GM12878 (cell line): ENCODE measurements around the gene MYOM1. TPM values are rescaled to one million over a fixed set of nuclear protein-coding genes. Genes with fewer than 3 reads are reported as not detected.

Experiments
- ATAC-seq: fragments of 200-7000 bp; cut with Tn5 transposase; 3 replicates; pipeline ENCODE4 v1.9.1; 2020; ENCODE audit warnings: mild to moderate bottlenecking, moderate library complexity
- BruUV-seq: library from RNA; stranded (reverse); fragments of 400-500 nt; replicated peaks from 2 replicates; lab custom pipeline; 2021; lab: Mats Ljungman, UMichigan
- CTCF ChIA-PET: fragments of 300-600 bp; sonication (Branson Sonifier 250); formaldehyde crosslinking; extraction: SDS; loops from one replicate; lab custom pipeline; 2021; ENCODE audit warnings: inconsistent platforms; lab: Yijun Ruan, JAX
- POLR2A ChIA-PET: fragments of 350-600 bp; formaldehyde crosslinking; extraction: SDS; loops from one replicate; lab custom pipeline; 2021; ENCODE audit warnings: inconsistent platforms; lab: Charles Lee
- RAD21 ChIA-PET: fragments of 300-600 bp; sonication (Branson Sonifier 250); formaldehyde crosslinking; loops from one replicate; lab custom pipeline; 2023; ENCODE audit warnings: antibody characterized with exemption; ENCODE audit not compliant: unreplicated experiment; lab: Charles Lee
- SMC1A ChIA-PET: fragments of 300-600 bp; sonication (Branson Sonifier 250); formaldehyde crosslinking; loops from one replicate; lab custom pipeline; 2023; ENCODE audit not compliant: unreplicated experiment, uncharacterized antibody; lab: Charles Lee
- DNase-seq: peaks from one replicate; pipeline ENCODE4 v3.0.0-alpha.2; 2011; ENCODE audit warnings: low read depth, low spot score
- FAIRE-seq: peaks from 3 replicates; lab custom pipeline; 2011; peaks lifted over from hg19 to GRCh38; lab: Jason Lieb, UNC
- H2AFZ ChIP-seq: 2 replicates; pipeline ENCODE4 v1.6.0; 2011; ENCODE audit warnings: low read depth, low read length, control low read depth; ENCODE audit not compliant: control insufficient read depth
- H3K27ac ChIP-seq: 2 replicates; pipeline ENCODE4 v1.5.1; 2011; ENCODE audit warnings: control low read depth; ENCODE audit not compliant: control insufficient read depth, insufficient read depth
- H3K27me3 ChIP-seq, 2 experiments: replicated peaks in 1 of 2; 2 replicates each; pipeline versions ENCODE4 v1.6.0 to v1.6.1; 2011; ENCODE audit warnings: low read length in 1 of 2; ENCODE audit not compliant: control insufficient read depth in 2 of 2, insufficient read depth in 2 of 2
- H3K36me3 ChIP-seq, 2 experiments: 2 replicates each; pipeline ENCODE4 v1.5.1; 2011; ENCODE audit warnings: low read length in 1 of 2; ENCODE audit not compliant: control insufficient read depth in 2 of 2, insufficient read depth in 2 of 2
- H3K4me1 ChIP-seq: 2 replicates; pipeline ENCODE4 v1.6.1; 2011; ENCODE audit warnings: mild to moderate bottlenecking, low read length, moderate library complexity, mixed read lengths; ENCODE audit not compliant: control insufficient read depth, insufficient read depth
- H3K4me2 ChIP-seq: 2 replicates; pipeline ENCODE4 v1.6.0; 2011; ENCODE audit warnings: control low read depth; ENCODE audit not compliant: control insufficient read depth, insufficient read depth
- H3K4me3 ChIP-seq: fragments of 200-600 bp; sonication (generic); 2 replicates; pipeline ENCODE4 v1.5.1; 2016
- H3K79me2 ChIP-seq: 2 replicates; pipeline ENCODE4 v1.6.0; 2011; ENCODE audit warnings: low read length; ENCODE audit not compliant: control insufficient read depth, insufficient read depth
- H3K9ac ChIP-seq: 2 replicates; pipeline ENCODE4 v1.8.0; 2011; ENCODE audit warnings: low read length, control low read depth, mixed read lengths; ENCODE audit not compliant: control insufficient read depth, insufficient read depth
- H3K9me3 ChIP-seq: replicated peaks from 3 replicates; pipeline ENCODE4 v1.5.1; 2011; ENCODE audit warnings: mild to moderate bottlenecking, low read length; ENCODE audit not compliant: control insufficient read depth, insufficient read depth
- H4K20me1 ChIP-seq: 2 replicates; pipeline ENCODE4 v1.6.0; 2011; ENCODE audit not compliant: control insufficient read depth, insufficient read depth
- ATF7 ChIP-seq: fragments of 450-650 bp; IDR thresholded peaks from 2 replicates; pipeline ENCODE4 v1.6.1; 2016; ENCODE audit warnings: low read depth, mild to moderate bottlenecking
- BHLHE40 ChIP-seq, 2 experiments: fragments of 450-650 bp in 1 of 2; IDR thresholded peaks; 2 replicates each; pipeline ENCODE4 v1.6.1; 2011 to 2017; ENCODE audit warnings: low read depth in 2 of 2, borderline replicate concordance in 1 of 2, improper control_type of control experiment in 1 of 2, low read length in 1 of 2, mild to moderate bottlenecking in 1 of 2
- CEBPB ChIP-seq, 2 experiments: fragments of 150-350 bp in 1 of 2; IDR thresholded peaks; 2 replicates each; pipeline ENCODE4 v1.6.1; 2012 to 2014; ENCODE audit warnings: low read depth in 2 of 2, low read length in 2 of 2, borderline replicate concordance in 1 of 2, inconsistent platforms in 1 of 2
- CHD2 ChIP-seq: IDR thresholded peaks from 2 replicates; pipeline ENCODE4 v1.6.1; 2011; ENCODE audit warnings: low read depth, low read length, improper control_type of control experiment, borderline replicate concordance
- CREM ChIP-seq: IDR thresholded peaks from 2 replicates; pipeline ENCODE4 v1.6.1; 2014; ENCODE audit warnings: antibody characterized with exemption, low read depth
- EGR1 ChIP-seq, 2 experiments: IDR thresholded peaks; 1 replicate in 1 of 2; 2 replicates in 1 of 2; pipeline ENCODE4 v1.6.1; 2011 to 2012; ENCODE audit warnings: low read depth in 2 of 2, low read length in 2 of 2, borderline replicate concordance in 1 of 2, mild to moderate bottlenecking in 1 of 2, moderate library complexity in 1 of 2
- IKZF1 ChIP-seq: fragments of 450-650 bp; conservative IDR thresholded peaks from 2 replicates; pipeline ENCODE4 v1.6.1; 2017; ENCODE audit warnings: antibody characterized with exemption, mild to moderate bottlenecking
- LARP7 ChIP-seq: fragments of 450-650 bp; IDR thresholded peaks from 2 replicates; pipeline ENCODE4 v1.6.1; 2017; ENCODE audit warnings: mild to moderate bottlenecking
- MYB ChIP-seq: fragments of 150-350 bp; IDR thresholded peaks from 2 replicates; pipeline ENCODE4 v1.6.1; 2014; ENCODE audit warnings: mild to moderate bottlenecking, low read depth, low read length, borderline replicate concordance
- NFIC ChIP-seq: IDR thresholded peaks from 2 replicates; pipeline ENCODE4 v1.6.1; 2012; ENCODE audit warnings: low read depth, mild to moderate bottlenecking, inconsistent platforms, low read length, moderate library complexity
- NKRF ChIP-seq: fragments of 450-650 bp; conservative IDR thresholded peaks from 2 replicates; pipeline ENCODE4 v1.6.1; 2017; ENCODE audit warnings: mild to moderate bottlenecking, moderate library complexity
- PAX8 ChIP-seq: fragments of 450-650 bp; IDR thresholded peaks from 2 replicates; pipeline ENCODE4 v1.6.1; 2017; ENCODE audit warnings: mild to moderate bottlenecking, moderate library complexity
- RB1 ChIP-seq: fragments of 450-650 bp; formaldehyde crosslinking; IDR thresholded peaks from 2 replicates; pipeline ENCODE4 v1.6.1; 2017; ENCODE audit warnings: mild to moderate bottlenecking, borderline replicate concordance
- SP1 ChIP-seq: IDR thresholded peaks from one replicate; pipeline ENCODE4 v1.6.1; 2011; ENCODE audit warnings: low read depth, low read length
- SUZ12 ChIP-seq: fragments of 200-600 bp; sonication (generic); IDR thresholded peaks from one replicate; pipeline ENCODE4 v1.6.1; 2018; ENCODE audit warnings: antibody characterized with exemption, mild to moderate bottlenecking; ENCODE audit not compliant: unreplicated experiment
- TBL1XR1 ChIP-seq: IDR thresholded peaks from 2 replicates; pipeline ENCODE4 v1.6.1; 2012; ENCODE audit warnings: low read depth, low read length, improper control_type of control experiment
- TCF3 ChIP-seq: IDR thresholded peaks from 2 replicates; pipeline ENCODE4 v1.6.1; 2012; ENCODE audit warnings: low read depth, mild to moderate bottlenecking, low read length, borderline replicate concordance; ENCODE audit not compliant: insufficient read depth
- YBX1 ChIP-seq: fragments of 450-650 bp; IDR thresholded peaks from 2 replicates; pipeline ENCODE4 v1.6.1; 2016; ENCODE audit warnings: antibody characterized with exemption
- YY1 ChIP-seq: IDR thresholded peaks from 2 replicates; pipeline ENCODE4 v1.6.1; 2011; ENCODE audit warnings: low read depth, mild to moderate bottlenecking, low read length
- ZNF274 ChIP-seq: IDR thresholded peaks from one replicate; pipeline ENCODE4 v1.8.0; 2011; ENCODE audit not compliant: insufficient read length, insufficient read depth
- ZNF384 ChIP-seq: IDR thresholded peaks from 2 replicates; pipeline ENCODE4 v1.6.1; 2012; ENCODE audit warnings: low read depth, mild to moderate bottlenecking, low read length, improper control_type of control experiment, borderline replicate concordance
- ZNF622 ChIP-seq: fragments of 450-650 bp; IDR thresholded peaks from 2 replicates; pipeline ENCODE4 v1.6.1; 2017; ENCODE audit warnings: mild to moderate bottlenecking, inconsistent platforms
- WGBS: methylation state at CpG from one replicate; pipeline ENCODE4 v1.1.6; 2016; ENCODE audit warnings: low lambda C conversion rate; ENCODE audit not compliant: insufficient replicate concordance, insufficient coverage; ENCODE audit errors: missing lambda C conversion rate; 5-methylcytosine and 5-hydroxymethylcytosine counted together
- in situ Hi-C: fragments of 300-500 bp; cut with MboI; formaldehyde crosslinking; loops from 9 replicates; pipeline ENCODE4 v1.14.3; 2018; ENCODE audit warnings: mixed read lengths
- intact Hi-C: fragments of 100-400 bp; cut with micrococcal nuclease; formaldehyde crosslinking; loops from one replicate; pipeline ENCODE4 v1.14.2; 2022; ENCODE audit not compliant: unreplicated experiment
- polyA plus RNA-seq, 11 experiments: library from polyadenylated mRNA; depleted of rRNA in 4 of 11; unstranded in 6 of 11; stranded (reverse) in 5 of 11; fragments of >200 nt; fragmentation: Nextera tagmentation in 4 of 11; fragmentation: Illumina TruSeq in 1 of 11; extraction: Ambion mirVana in 4 of 11; extraction: Trizol in 1 of 11; gene quantifications; 1 replicate in 1 of 11; 2 replicates in 10 of 11; pipeline versions ENCODE4 v1.2.1 to v1.2.3, GENCODE V29; 2011 to 2016; ENCODE audit warnings: inconsistent platforms in 2 of 11, missing spikeins in 2 of 11, low read depth in 1 of 11
- total RNA-seq, 4 experiments: library from RNA; depleted of rRNA in 3 of 4; stranded (reverse); fragments of >200 nt in 3 of 4; fragmentation: Illumina TruSeq in 1 of 4; extraction: Trizol in 1 of 4; gene quantifications; 2 replicates each; pipeline versions ENCODE4 v1.2.1 to v1.2.3, GENCODE V29; 2013 to 2021

Gene MYOM1
- total and polyA plus RNA-seq, 10 of the 15 experiments (the other 5 are each of a cell fraction or from before 2014, with no cell fraction given) = 0.06 to 1.0 (median 0.57) TPM

GRCh38 chr18:3245853-3246634, 26.3 kb upstream of the MYOM1 start (continued):
- 0 out of 2 replicates have a peak, but pooled peaks have one; percentile 13 for TF ChIP-seq CREM
- TF ChIP-seq NKRF = no peak
- TF ChIP-seq LARP7 = no peak; the same call in none of the 2 replicates
- TF ChIP-seq ZNF384 = no peak
- no peak for TF ChIP-seq TBL1XR1
- TF ChIP-seq YY1 = peak; percentile 78

DNA sequence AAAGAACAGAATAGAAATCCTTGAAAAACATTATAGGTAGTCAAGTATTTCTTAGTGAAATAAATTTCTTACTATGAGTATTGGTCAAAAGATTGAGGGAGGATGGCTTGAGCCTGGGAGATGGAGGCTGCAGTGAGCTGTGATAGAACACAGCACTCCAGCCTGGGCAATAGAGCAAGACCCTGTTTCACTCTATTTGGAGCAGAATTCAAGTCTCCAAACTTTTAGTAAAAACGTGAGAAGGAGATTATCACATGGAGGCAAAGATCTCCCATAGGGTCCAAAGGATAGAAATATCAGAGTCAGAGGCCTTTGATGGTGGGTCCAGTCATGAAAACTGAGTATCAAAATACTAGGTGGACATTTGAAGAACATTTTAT, 25.4 kb upstream of the MYOM1 start:
- H2AFZ ChIP-seq = peak overlapping the region; percentile 54; the same call in 1 of the 2 replicates
- peaks cover 59% of the 10 kb centered on the region for H3K79me2 ChIP-seq
- H3K9ac ChIP-seq = peak overlapping the region; percentile 97
- peaks cover 0 to 2% of the 10 kb centered on the region in 2 experiments; a peak in 3 of 4 replicates for H3K36me3 ChIP-seq
- DNase-seq (no peak), FAIRE-seq (no peak), ATAC-seq (no peak)
- H3K27me3 ChIP-seq = no peaks in the 10 kb centered on the region
- H3K4me2 ChIP-seq = peak overlapping the region; percentile 88
- RAD21 ChIA-PET = interaction anchor here (0.6 to 6.5 kb wide), 33 partner anchors 11 to 422 kb away, joined by 3 to 118 read pairs (median 8); no protein-coding TSS in a partner anchor
- POLR2A ChIA-PET = interaction anchor here (0.7 to 1.7 kb wide), 7 partner anchors 9 to 289 kb away, joined by 3 to 10 read pairs (median 5); no protein-coding TSS in a partner anchor
- SMC1A ChIA-PET = interaction anchor here (0.7 to 12.1 kb wide), 36 partner anchors 20 to 340 kb away, joined by 3 to 105 read pairs (median 7); no protein-coding TSS in a partner anchor
- no peaks in the 10 kb centered on the region for H4K20me1 ChIP-seq
- in situ Hi-C loops (loop anchor here (5.0 kb wide), 2 partner anchors 248 to 308 kb away; no protein-coding TSS in a partner anchor), intact Hi-C loops (loop anchor here (5.0 to 10.0 kb wide), 4 partner anchors 263 to 673 kb away; partner anchors contain the start of genes METTL4 and NDC80)
- CTCF ChIA-PET = interaction anchor here (0.6 to 7.1 kb wide), 43 partner anchors 11 to 1039 kb away, joined by 3 to 99 read pairs (median 7); partner anchors contain the start of gene MYL12B
- WGBS = 38% methylated on average over 1 of the region's 1 CpG
- peak overlapping the region; percentile 91 for H3K4me3 ChIP-seq
- H3K4me1 ChIP-seq = no peaks in the 10 kb centered on the region
- H3K27ac ChIP-seq = peak overlapping the region; percentile 95
- H3K9me3 ChIP-seq = peaks cover 13% of the 10 kb centered on the region
- no TSS peak for BruUV-seq
- no peak for TF ChIP-seq NFIC
- TF ChIP-seq TCF3 = no peak
- TF ChIP-seq SUZ12 = no peak
- TF ChIP-seq PAX8 = no peak
- TF ChIP-seq ZNF622 = no peak
- TF ChIP-seq ZNF274 = no peak
- TF ChIP-seq ATF7 = no peak
- TF ChIP-seq BHLHE40 (IDR thresholded peaks at IDR 0.05; ENCODE audit: borderline replicate concordance in 1 of 2, low read depth in 2 of 2, low read length in 1 of 2) = no peak
- TF ChIP-seq ZNF384 = no peak
- no peak for TF ChIP-seq SP1
- TF ChIP-seq RB1 = no peak
- TF ChIP-seq CHD2 = no peak
- TF ChIP-seq MYB = no peak
- no peak for TF ChIP-seq YBX1
- TF ChIP-seq CEBPB (IDR thresholded peaks at IDR 0.05; ENCODE audit: borderline replicate concordance in 1 of 2, low read depth in 2 of 2, low read length in 2 of 2) = no peak
- no peak for TF ChIP-seq EGR1 (IDR thresholded peaks at IDR 0.05; ENCODE audit: borderline replicate concordance in 1 of 2, low read depth in 2 of 2, low read length in 2 of 2)
- TF ChIP-seq IKZF1 = no peak
